Subcutaneous abdominal adipose tissue (tissue), 5 donors: ENCODE measurements around the gene PLAC8.
"Not testable (repeated sequence)": the region's sequence is repeated elsewhere in the genome, so short reads cannot be mapped to it uniquely, and the experiment has no call there.

Experiments used
- H3K27ac ChIP-seq: one replicate; pipeline ENCODE4 v1.7.0; 2013; ENCODE audit warnings: low read depth, mild to moderate bottlenecking, inconsistent platforms, low read length, moderate library complexity
- H3K27me3 ChIP-seq, 5 donors: one replicate each; pipeline ENCODE4 v1.7.0; 2013; ENCODE audit warnings: low read length in 5 of 5, inconsistent platforms in 1 of 5; ENCODE audit not compliant: control insufficient read depth in 5 of 5, insufficient read depth in 4 of 5
- H3K36me3 ChIP-seq, 5 donors: one replicate each; pipeline ENCODE4 v1.7.0; 2013; ENCODE audit warnings: low read length in 5 of 5; ENCODE audit not compliant: control insufficient read depth in 5 of 5, insufficient read depth in 5 of 5
- H3K4me1 ChIP-seq, 5 donors: one replicate each; pipeline ENCODE4 v1.7.0; 2013; ENCODE audit warnings: low read length in 5 of 5, mild to moderate bottlenecking in 3 of 5, moderate library complexity in 1 of 5; ENCODE audit not compliant: control insufficient read depth in 5 of 5, insufficient read depth in 5 of 5
- H3K4me3 ChIP-seq, 5 donors: one replicate each; pipeline ENCODE4 v1.7.0; 2013; ENCODE audit warnings: low read length in 5 of 5, low read depth in 1 of 5
- H3K9ac ChIP-seq, 5 donors: one replicate each; pipeline ENCODE4 v1.7.0; 2013; ENCODE audit warnings: low read length in 5 of 5, mild to moderate bottlenecking in 4 of 5, moderate library complexity in 3 of 5
- H3K9me3 ChIP-seq, 5 donors: one replicate each; pipeline ENCODE4 v1.7.0; 2013; ENCODE audit warnings: low read length in 5 of 5; ENCODE audit not compliant: control insufficient read depth in 5 of 5
- donor health status: healthy.
- donor health status: healthy.
- donor health status: healthy.
- donor health status: healthy.
- donor health status: healthy.

Gene PLAC8

DNA sequence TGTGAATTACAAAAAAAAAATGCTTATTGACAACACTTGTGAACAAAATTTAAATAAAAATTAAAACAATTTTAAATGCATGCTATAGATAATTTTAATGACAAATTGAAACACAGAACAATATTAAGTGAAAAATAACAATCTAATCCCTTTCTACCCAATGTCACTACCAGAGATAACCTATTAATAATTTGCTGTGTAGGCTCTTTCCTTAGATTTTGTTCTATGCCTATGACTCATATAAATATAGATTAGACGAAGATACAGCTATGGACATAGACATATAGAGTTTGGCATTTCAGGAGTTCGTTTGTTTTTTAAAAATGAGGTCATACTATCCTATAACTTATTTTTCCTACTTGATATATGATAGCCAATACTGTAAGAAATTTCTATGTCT, 18.1 kb downstream of the PLAC8 start:
- H3K9ac ChIP-seq: no peak overlapping the region
- H3K4me3 ChIP-seq: no peak overlapping the region
- H3K36me3 ChIP-seq: no peaks in the 10 kb centered on the region
- no peaks in the 10 kb centered on the region for H3K27me3 ChIP-seq
- H3K9me3 ChIP-seq: no peaks in the 10 kb centered on the region
- no peak overlapping the region for H3K27ac ChIP-seq
- H3K4me1 ChIP-seq: no peaks in the 10 kb centered on the region

DNA sequence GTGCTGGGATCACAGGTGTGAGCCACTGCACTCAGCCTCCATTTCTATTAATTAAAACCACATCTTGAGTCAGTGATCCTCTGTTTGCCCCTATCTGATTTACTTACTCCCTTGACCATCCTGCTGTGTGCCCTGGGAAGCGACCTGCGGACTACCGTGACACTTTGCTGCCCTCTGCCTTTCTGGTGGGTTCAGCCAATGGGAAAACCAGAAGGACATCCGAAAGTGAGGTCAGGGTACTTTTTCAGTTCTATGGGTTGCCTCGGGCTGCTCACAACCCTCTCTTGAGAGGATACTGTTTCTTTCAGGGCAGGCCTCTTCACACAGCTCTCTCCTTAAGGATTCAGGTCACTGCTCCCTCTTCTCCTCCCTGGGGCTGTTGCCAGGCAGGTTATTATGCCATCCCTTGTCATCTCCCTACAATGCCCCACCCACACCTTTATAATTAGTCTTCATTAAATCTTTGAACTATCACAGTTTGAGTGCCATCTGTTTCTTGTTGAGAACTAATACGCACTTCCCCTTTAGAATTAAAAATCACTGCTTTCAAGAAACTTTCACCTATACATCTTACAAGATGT, 21.4 kb downstream of the PLAC8 start:
- Histone ChIP-seq H3K27me3 (peaks cover 0 to 3% (median 0%) of the 10 kb centered on the region in 5 donors), H3K4me3 (no peak overlapping the region), H3K9me3 (no peaks in the 10 kb centered on the region), H3K27ac (no peak overlapping the region), H3K36me3 (no peaks in the 10 kb centered on the region), H3K4me1 (no peaks in the 10 kb centered on the region), H3K9ac (no peak overlapping the region)

DNA sequence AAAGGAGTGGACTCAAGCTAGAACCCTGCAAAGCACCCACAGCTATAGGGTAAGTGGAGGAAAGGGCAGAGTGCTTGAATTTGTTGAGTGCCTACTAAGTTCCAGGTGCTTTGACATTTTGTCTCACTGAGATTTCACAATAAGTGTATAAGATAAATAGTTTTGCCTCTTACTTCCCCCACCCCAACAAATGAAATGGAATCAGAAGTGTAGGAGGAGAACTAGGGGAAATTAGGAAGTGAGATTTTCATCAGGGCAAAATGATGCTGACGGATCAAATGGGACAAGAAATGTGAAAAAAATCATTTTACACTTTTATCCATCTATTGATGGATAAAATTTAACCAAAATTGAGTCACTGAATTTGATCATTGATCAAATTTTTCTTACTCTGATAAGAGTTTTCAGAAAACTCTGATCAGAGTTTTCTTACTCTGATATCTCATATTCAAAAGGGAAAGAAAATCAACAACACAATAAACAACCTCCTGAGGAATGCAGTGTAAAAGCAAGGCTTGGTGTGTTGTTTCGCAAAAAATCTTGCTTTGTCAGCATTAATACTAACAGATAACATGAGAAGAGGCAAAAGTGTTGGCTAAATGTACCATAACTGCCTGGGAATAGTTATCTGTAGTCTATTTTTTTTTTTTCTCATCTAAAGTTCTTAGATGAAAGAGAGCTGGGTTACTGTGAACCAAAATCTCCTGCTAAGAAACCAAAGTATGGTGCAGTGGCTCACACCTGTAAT, 24.9 kb downstream of the PLAC8 start:
- Histone ChIP-seq H3K27me3 (peaks cover 0 to 3% (median 0%) of the 10 kb centered on the region in 5 donors), H3K9me3 (no peaks in the 10 kb centered on the region), H3K4me3 (no peak overlapping the region), H3K36me3 (no peaks in the 10 kb centered on the region), H3K9ac (no peak overlapping the region), H3K27ac (no peak overlapping the region), H3K4me1 (no peaks in the 10 kb centered on the region)

DNA sequence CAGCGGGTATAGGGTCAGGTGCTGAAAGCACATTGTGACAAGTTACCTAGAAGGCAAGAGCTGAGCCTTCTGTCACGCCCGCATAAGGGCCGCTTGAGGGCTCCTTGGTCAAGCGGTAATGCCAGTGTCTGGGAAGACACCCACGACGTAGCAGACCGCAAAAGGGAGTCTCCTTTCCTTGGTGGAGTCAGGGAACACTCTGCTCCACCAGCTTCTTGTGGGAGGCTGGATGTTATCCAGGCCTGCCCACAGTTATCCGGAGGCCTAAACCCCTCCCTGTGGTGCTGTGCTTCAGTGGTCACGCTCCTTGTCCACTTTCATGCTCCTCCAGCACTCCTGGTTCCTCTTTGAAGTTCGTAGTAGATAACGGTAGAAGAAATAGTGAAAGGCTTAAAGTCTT, 29.6 kb downstream of the PLAC8 start:
- not testable (repeated sequence) for H3K9me3 ChIP-seq, H3K9ac ChIP-seq, H3K4me3 ChIP-seq, H3K27me3 ChIP-seq, H3K27ac ChIP-seq, H3K36me3 ChIP-seq, H3K4me1 ChIP-seq

DNA sequence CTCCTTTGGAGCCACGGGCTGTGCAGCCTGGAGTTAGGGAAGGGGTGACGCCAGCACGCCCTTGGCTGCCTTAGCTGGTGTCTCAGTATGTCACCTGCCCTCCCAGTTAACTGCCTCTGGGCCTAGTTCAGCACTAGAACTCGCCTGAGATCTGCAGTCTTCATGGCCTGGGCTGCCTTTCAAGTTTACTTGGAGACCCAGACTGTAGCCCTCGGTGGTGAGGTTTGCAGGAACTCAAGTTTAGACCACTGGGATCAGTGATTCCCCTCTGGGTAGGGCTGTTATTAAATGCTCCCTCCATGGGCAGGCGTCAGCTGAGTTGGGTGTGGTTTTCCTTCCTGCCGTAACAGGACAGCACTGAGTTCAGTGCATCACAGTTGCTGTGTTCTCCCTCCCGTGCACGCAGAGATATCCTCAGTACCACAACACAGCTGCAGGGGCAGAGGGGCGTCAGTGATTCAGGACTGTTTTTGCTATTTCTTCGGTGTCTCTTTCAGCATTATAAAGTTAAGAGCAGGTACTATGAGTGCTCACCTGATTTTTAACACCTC, 30.5 kb downstream of the PLAC8 start:
- no peaks in the 10 kb centered on the region for H3K27me3 ChIP-seq
- no peak overlapping the region for H3K9ac ChIP-seq
- no peak overlapping the region for H3K27ac ChIP-seq
- H3K36me3 ChIP-seq: no peaks in the 10 kb centered on the region
- H3K4me3 ChIP-seq: no peak overlapping the region
- H3K9me3 ChIP-seq: no peaks in the 10 kb centered on the region
- peaks cover 0 to 4% (median 0%) of the 10 kb centered on the region in 5 donors for H3K4me1 ChIP-seq

DNA sequence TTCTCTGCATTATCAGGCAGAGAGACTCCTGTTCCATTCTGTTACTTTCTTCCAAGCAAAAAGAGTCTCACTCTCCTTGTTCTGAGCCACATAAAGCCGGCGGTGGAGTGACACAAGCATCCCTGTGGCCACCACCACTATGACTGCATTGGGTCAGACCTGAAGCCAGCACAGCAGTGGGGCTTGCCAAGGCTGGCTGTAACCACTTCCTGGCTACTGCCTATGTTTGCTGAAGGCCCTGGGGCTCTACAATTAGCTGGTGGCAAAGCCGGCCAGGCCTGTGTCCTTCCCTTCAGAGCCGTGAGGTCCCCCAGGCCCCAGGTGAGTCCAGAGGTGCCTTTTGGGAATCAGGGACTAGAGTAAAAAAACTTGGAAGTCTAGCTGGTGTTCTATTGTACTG, 31.8 kb downstream of the PLAC8 start:
- Histone ChIP-seq H3K4me3 (no peak overlapping the region), H3K27ac (no peak overlapping the region), H3K9ac (no peak overlapping the region), H3K4me1 (peaks cover 0 to 4% (median 0%) of the 10 kb centered on the region in 5 donors), H3K9me3 (no peaks in the 10 kb centered on the region), H3K36me3 (no peaks in the 10 kb centered on the region), H3K27me3 (no peaks in the 10 kb centered on the region)

DNA sequence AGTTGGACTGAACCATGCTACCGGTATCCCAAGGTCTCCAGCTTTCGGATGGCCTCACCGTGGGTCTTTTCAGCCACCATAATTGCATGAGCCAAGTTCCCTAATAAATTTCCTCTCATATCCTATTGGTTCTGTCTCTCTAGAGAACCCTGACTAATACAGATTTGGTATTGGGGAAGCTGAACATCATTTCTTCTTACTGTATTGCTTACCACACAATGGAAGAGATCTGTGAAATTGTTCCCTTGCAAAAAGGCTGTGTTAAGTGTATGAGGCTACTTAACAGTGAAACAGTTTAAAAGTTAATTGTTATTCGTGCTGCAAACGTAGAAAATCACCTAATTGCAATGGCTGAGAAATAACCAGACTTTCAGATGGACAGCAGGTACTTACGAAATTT, 34.0 kb downstream of the PLAC8 start:
- H3K4me3 ChIP-seq: no peak overlapping the region
- H3K9me3 ChIP-seq: no peaks in the 10 kb centered on the region
- H3K27ac ChIP-seq: no peak overlapping the region
- H3K4me1 ChIP-seq: peaks cover 0 to 4% (median 0%) of the 10 kb centered on the region in 5 donors
- peaks cover 4 to 12% (median 9%) of the 10 kb centered on the region in 5 donors for H3K36me3 ChIP-seq
- H3K27me3 ChIP-seq: no peaks in the 10 kb centered on the region
- no peak overlapping the region for H3K9ac ChIP-seq

DNA sequence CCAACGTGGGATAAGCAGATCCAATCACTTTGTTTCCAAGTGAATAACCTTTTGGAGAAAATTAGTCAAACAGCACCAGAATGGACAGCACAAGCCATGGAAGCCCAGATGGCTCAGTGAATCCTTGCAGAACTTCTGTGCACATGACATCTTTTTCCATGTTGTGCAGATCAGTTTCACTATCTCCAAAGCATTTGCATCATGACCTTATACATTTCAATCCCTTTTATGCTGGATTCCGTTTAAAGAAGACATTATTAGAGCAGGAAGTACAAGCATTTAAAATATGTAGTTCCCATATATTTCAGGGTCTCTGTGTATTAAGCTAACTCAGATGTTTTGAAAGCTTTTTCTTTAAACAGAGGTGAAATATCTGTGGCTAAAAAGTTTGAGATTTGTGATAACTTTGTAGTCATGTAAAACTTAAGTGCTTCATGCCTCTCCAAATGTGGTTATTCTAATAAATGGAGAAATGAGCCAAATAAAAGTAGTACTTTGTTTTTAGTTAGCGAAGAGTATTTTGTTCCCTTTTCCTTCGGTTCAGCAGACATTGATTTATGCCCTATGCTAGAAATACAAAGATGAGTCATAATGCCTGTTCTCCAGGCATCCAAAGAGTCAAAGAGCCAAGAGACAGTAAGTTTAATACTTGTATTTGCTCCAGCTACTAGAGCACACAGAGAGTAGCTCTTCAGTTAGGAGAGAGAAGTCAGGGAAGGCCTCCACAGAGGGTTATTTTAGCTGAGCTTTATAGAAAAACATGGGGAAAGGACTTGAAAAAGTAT, 39.0 kb downstream of the PLAC8 start:
- H3K4me3 ChIP-seq: no peak overlapping the region
- no peak overlapping the region for H3K9ac ChIP-seq
- H3K36me3 ChIP-seq: peaks cover 12 to 39% (median 24%) of the 10 kb centered on the region in 5 donors
- no peaks in the 10 kb centered on the region for H3K4me1 ChIP-seq
- H3K27ac ChIP-seq: no peak overlapping the region
- H3K9me3 ChIP-seq: no peaks in the 10 kb centered on the region
- H3K27me3 ChIP-seq: no peaks in the 10 kb centered on the region

DNA sequence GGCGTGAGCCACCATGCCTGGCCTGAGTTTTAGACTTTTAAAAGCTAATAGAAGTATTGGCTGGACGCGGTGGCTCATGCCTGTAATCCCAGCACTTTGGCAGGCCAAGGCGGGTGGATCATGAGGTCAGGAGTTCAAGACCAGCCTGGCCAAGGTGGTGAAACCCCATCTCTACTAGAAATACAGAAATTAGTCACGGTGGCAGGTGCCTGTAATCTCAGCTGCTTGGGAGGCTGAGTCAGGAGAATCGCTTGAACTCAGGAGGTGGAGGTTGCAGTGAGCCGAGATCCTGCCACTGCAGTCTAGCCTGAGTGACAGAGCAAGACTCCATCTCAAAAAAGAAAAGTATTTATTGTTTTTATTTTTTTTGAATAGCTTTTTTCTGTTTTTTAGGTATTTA, 39.7 kb downstream of the PLAC8 start:
- H3K4me1 ChIP-seq, H3K9ac ChIP-seq, H3K27ac ChIP-seq, H3K27me3 ChIP-seq, H3K9me3 ChIP-seq, H3K4me3 ChIP-seq: not testable (repeated sequence)
- H3K36me3 ChIP-seq: peaks cover 19 to 47% (median 28%) of the 10 kb centered on the region in 5 donors
